Hepatocyte (in vitro differentiated cells): ENCODE data around the gene TSSC4. TPM values are rescaled to one million over a fixed set of nuclear protein-coding genes. Genes with fewer than 3 reads are reported as not detected.

Source experiments
- DNase-seq: peaks from one replicate; pipeline ENCODE4 v3.0.0-alpha.2; 2016; ENCODE audit warnings: low spot score
- H2AFZ ChIP-seq: fragments of 200-600 bp; sonication (generic); 2 replicates; pipeline ENCODE4 v1.6.0; 2016; ENCODE audit warnings: antibody characterized with exemption, mild to moderate bottlenecking
- H3K27ac ChIP-seq: fragments of 200-600 bp; sonication (generic); 2 replicates; pipeline ENCODE4 v1.5.1; 2016; ENCODE audit warnings: mild to moderate bottlenecking
- H3K27me3 ChIP-seq: fragments of 200-600 bp; sonication (generic); 2 replicates; pipeline ENCODE4 v1.6.1; 2016
- H3K36me3 ChIP-seq: fragments of 200-600 bp; sonication (generic); replicated peaks from 2 replicates; pipeline ENCODE4 v1.5.1; 2016; ENCODE audit warnings: low read depth; ENCODE audit not compliant: insufficient read depth
- H3K4me1 ChIP-seq: fragments of 200-600 bp; sonication (generic); 2 replicates; pipeline ENCODE4 v1.5.1; 2016; ENCODE audit warnings: mild to moderate bottlenecking, moderate library complexity; ENCODE audit not compliant: insufficient read depth
- H3K4me2 ChIP-seq: fragments of 200-600 bp; sonication (generic); 2 replicates; pipeline ENCODE4 v1.6.0; 2016
- H3K4me3 ChIP-seq: fragments of 200-600 bp; sonication (generic); 2 replicates; pipeline ENCODE4 v1.5.1; 2016; ENCODE audit warnings: mild to moderate bottlenecking
- H3K79me2 ChIP-seq: fragments of 200-600 bp; sonication (generic); 2 replicates; pipeline ENCODE4 v1.6.0; 2017; ENCODE audit warnings: mild to moderate bottlenecking
- H3K9me2 ChIP-seq: fragments of 200-600 bp; sonication (generic); replicated peaks from 2 replicates; pipeline ENCODE4 v1.6.0; 2017; ENCODE audit warnings: mild to moderate bottlenecking; ENCODE audit not compliant: insufficient read depth
- H3K9me3 ChIP-seq: fragments of 200-600 bp; sonication (generic); 2 replicates; pipeline ENCODE4 v1.5.1; 2016; ENCODE audit warnings: low read depth, mild to moderate bottlenecking
- H4K20me1 ChIP-seq: fragments of 200-600 bp; sonication (generic); 2 replicates; pipeline ENCODE4 v1.6.0; 2016; ENCODE audit warnings: mild to moderate bottlenecking; ENCODE audit not compliant: insufficient read depth, poor library complexity, severe bottlenecking
- CTCF ChIP-seq: fragments of 200-600 bp; sonication (generic); IDR thresholded peaks from 2 replicates; pipeline ENCODE4 v1.5.1; 2016; ENCODE audit warnings: antibody characterized with exemption, mild to moderate bottlenecking; ENCODE audit not compliant: poor library complexity
- EZH2 ChIP-seq: fragments of 200-600 bp; sonication (generic); IDR thresholded peaks from 2 replicates; pipeline ENCODE4 v1.6.1; 2016; ENCODE audit warnings: antibody characterized with exemption, mild to moderate bottlenecking, borderline replicate concordance
- EZH2phosphoT487 ChIP-seq: fragments of 200-600 bp; sonication (generic); IDR thresholded peaks from one replicate; pipeline ENCODE4 v1.6.1; 2018; ENCODE audit warnings: antibody characterized with exemption, mild to moderate bottlenecking, low read depth, moderate library complexity; ENCODE audit not compliant: unreplicated experiment, severe bottlenecking
- WGBS: methylation state at CpG from one replicate; pipeline ENCODE4 v1.1.6; 2016; ENCODE audit warnings: low lambda C conversion rate; ENCODE audit errors: missing lambda C conversion rate; 5-methylcytosine and 5-hydroxymethylcytosine counted together
- polyA plus RNA-seq: library from polyadenylated mRNA; unstranded; fragments of >200 nt; fragmentation: Nextera tagmentation; extraction: Ambion mirVana; gene quantifications from 2 replicates; pipeline ENCODE4 v1.2.1, GENCODE V29; 2016
- total RNA-seq: library from RNA; depleted of rRNA; stranded (reverse); fragments of >200 nt; gene quantifications from 2 replicates; pipeline ENCODE4 v1.2.3, GENCODE V29; 2014

The TSSC4 gene
- total and polyA plus RNA-seq, 2 experiments from 2014 or later: 33.8 to 68.5 TPM

GRCh38 chr11:2359557-2359956 lies 41.0 kb upstream of the TSSC4 start:
- Histone ChIP-seq H3K36me3 (no peaks in the 10 kb centered on the region), H3K9me2 (no peaks in the 10 kb centered on the region), H3K4me3 (no peak overlapping the region), H3K27ac (no peak overlapping the region), H3K27me3 (no peaks in the 10 kb centered on the region), H3K79me2 (no peaks in the 10 kb centered on the region), H2AFZ (no peak overlapping the region), H4K20me1 (no peaks in the 10 kb centered on the region), H3K4me2 (no peak overlapping the region), H3K4me1 (no peaks in the 10 kb centered on the region), H3K9me3 (no peaks in the 10 kb centered on the region)
- no peak for TF ChIP-seq CTCF
- TF ChIP-seq EZH2phosphoT487: no peak
- TF ChIP-seq EZH2: no peak
- 89% methylated on average over 9 of the region's 9 CpGs for WGBS
- no peak for DNase-seq

GRCh38 chr11:2360081-2360642 lies 40.4 kb upstream of the TSSC4 start:
- H3K9me3 ChIP-seq: no peaks in the 10 kb centered on the region
- no peak for DNase-seq
- no peaks in the 10 kb centered on the region for H4K20me1 ChIP-seq
- H3K4me2 ChIP-seq: no peak overlapping the region
- H3K4me3 ChIP-seq: no peak overlapping the region
- no peak overlapping the region for H2AFZ ChIP-seq
- no peaks in the 10 kb centered on the region for H3K9me2 ChIP-seq
- H3K4me1 ChIP-seq: no peaks in the 10 kb centered on the region
- no peaks in the 10 kb centered on the region for H3K79me2 ChIP-seq
- WGBS: 92% methylated on average over 14 of the region's 14 CpGs
- no peaks in the 10 kb centered on the region for H3K36me3 ChIP-seq
- H3K27me3 ChIP-seq: no peaks in the 10 kb centered on the region
- no peak overlapping the region for H3K27ac ChIP-seq
- no peak for TF ChIP-seq CTCF
- TF ChIP-seq EZH2phosphoT487: no peak
- TF ChIP-seq EZH2: no peak

- no peaks in the 10 kb centered on the region for H3K9me2 ChIP-seq
- 79% methylated on average over 9 of the region's 9 CpGs for WGBS
- TF ChIP-seq EZH2phosphoT487 (no peak), CTCF (no peak), EZH2 (no peak)
Measured at GRCh38 chr11:2361565-2361964, 39.0 kb upstream of the TSSC4 start.

GRCh38 chr11:2362414-2362813 lies 38.1 kb upstream of the TSSC4 start:
- H3K27ac ChIP-seq: no peak overlapping the region
- no peaks in the 10 kb centered on the region for H4K20me1 ChIP-seq
- WGBS: 86% methylated on average over 7 of the region's 7 CpGs
- H3K4me3 ChIP-seq: no peak overlapping the region
- H2AFZ ChIP-seq: no peak overlapping the region
- no peaks in the 10 kb centered on the region for H3K27me3 ChIP-seq
- no peak overlapping the region for H3K4me2 ChIP-seq
- no peak for TF ChIP-seq CTCF
- no peak for TF ChIP-seq EZH2
- TF ChIP-seq EZH2phosphoT487: no peak
- H3K4me1 ChIP-seq: no peaks in the 10 kb centered on the region
- no peaks in the 10 kb centered on the region for H3K9me3 ChIP-seq
- no peak for DNase-seq
- H3K36me3 ChIP-seq: no peaks in the 10 kb centered on the region
- H3K79me2 ChIP-seq: no peaks in the 10 kb centered on the region
- H3K9me2 ChIP-seq: no peaks in the 10 kb centered on the region

More at GRCh38 chr11:2361565-2361964, 39.0 kb upstream of the TSSC4 start:
- no peaks in the 10 kb centered on the region for H3K36me3 ChIP-seq
- H4K20me1 ChIP-seq: no peaks in the 10 kb centered on the region
- H3K4me3 ChIP-seq: no peak overlapping the region
- no peak overlapping the region for H3K4me2 ChIP-seq
- H3K27ac ChIP-seq: no peak overlapping the region
- H3K9me3 ChIP-seq: no peaks in the 10 kb centered on the region
- H3K79me2 ChIP-seq: no peaks in the 10 kb centered on the region
- H3K27me3 ChIP-seq: no peaks in the 10 kb centered on the region
- DNase-seq: no peak
- H3K4me1 ChIP-seq: no peaks in the 10 kb centered on the region
- no peak overlapping the region for H2AFZ ChIP-seq
